Panc1 (cell line): ENCODE data around the gene DEFB132. TPM values are rescaled to one million over a fixed set of nuclear protein-coding genes. Genes with fewer than 3 reads are reported as not detected.

Experiments
- ATAC-seq: fragments of 200-7000 bp; cut with Tn5 transposase; 2 replicates; pipeline ENCODE4 v1.9.1; 2020; ENCODE audit warnings: mild to moderate bottlenecking, moderate library complexity
- BruUV-seq: library from RNA; stranded (reverse); fragments of 400-500 nt; replicated peaks from 2 replicates; lab custom pipeline; 2021; lab: Mats Ljungman, UMichigan
- CTCF ChIA-PET: fragments of 300-600 bp; sonication (Branson Sonifier 250); formaldehyde crosslinking; loops from one replicate; lab custom pipeline; 2022; ENCODE audit warnings: antibody characterized with exemption; lab: Charles Lee
- POLR2A ChIA-PET: fragments of 300-600 bp; sonication (Branson Sonifier 250); formaldehyde crosslinking; loops from one replicate; lab custom pipeline; 2022; ENCODE audit warnings: antibody characterized with exemption; lab: Charles Lee
- DNase-seq: peaks from one replicate; pipeline ENCODE4 v3.0.0-alpha.2; 2010; ENCODE audit warnings: low read depth, low spot score
- H3K27ac ChIP-seq: 2 replicates; pipeline ENCODE4 v1.5.1; 2011; ENCODE audit warnings: mild to moderate bottlenecking, low read length, inconsistent platforms
- H3K27me3 ChIP-seq: fragments of 200-500 bp; sonication (Bioruptor generic); 2 replicates; pipeline ENCODE4 v1.6.0; 2014; ENCODE audit warnings: low read length, inconsistent platforms; ENCODE audit not compliant: control insufficient read depth, insufficient read depth
- H3K36me3 ChIP-seq: fragments of 200-500 bp; sonication (Bioruptor generic); 2 replicates; pipeline ENCODE4 v1.5.1; 2014; ENCODE audit warnings: inconsistent platforms, mild to moderate bottlenecking, low read length, moderate library complexity; ENCODE audit not compliant: control insufficient read depth, insufficient read depth
- H3K4me1 ChIP-seq: 2 replicates; pipeline ENCODE4 v1.5.1; 2011; ENCODE audit warnings: inconsistent platforms, mild to moderate bottlenecking, low read length, moderate library complexity; ENCODE audit not compliant: control insufficient read depth, insufficient read depth
- H3K4me3 ChIP-seq, 2 experiments: 2 replicates each; pipeline ENCODE4 v1.5.1; 2011 to 2012; ENCODE audit warnings: low read depth in 2 of 2, low read length in 2 of 2, mild to moderate bottlenecking in 2 of 2, inconsistent platforms in 1 of 2, moderate library complexity in 1 of 2
- H3K9me3 ChIP-seq: fragments of 200-500 bp; sonication (Bioruptor generic); 2 replicates; pipeline ENCODE4 v1.5.1; 2014; ENCODE audit warnings: low read depth, mild to moderate bottlenecking, inconsistent platforms, low read length, moderate library complexity; ENCODE audit not compliant: control insufficient read depth, insufficient read depth
- POLR2AphosphoS5 ChIP-seq: IDR thresholded peaks from 2 replicates; pipeline ENCODE4 v1.6.1; 2012; ENCODE audit warnings: mild to moderate bottlenecking, low read depth, low read length, moderate library complexity
- SIN3A ChIP-seq: IDR thresholded peaks from 2 replicates; pipeline ENCODE4 v1.6.1; 2012; ENCODE audit warnings: low read depth, mild to moderate bottlenecking, low read length, moderate library complexity, borderline replicate concordance; ENCODE audit not compliant: insufficient read depth
- TCF7L2 ChIP-seq: IDR thresholded peaks from 2 replicates; pipeline ENCODE4 v1.6.1; 2011; ENCODE audit warnings: mild to moderate bottlenecking, low read depth, low read length, inconsistent platforms
- in situ Hi-C: cut with HindIII; loops from 2 replicates; pipeline ENCODE4 v1.10.0; 2016; ENCODE audit warnings: low sequenced_read_pairs, low pct_unique_long_range_greater_than_20kb
- intact Hi-C: fragments of 100-400 bp; cut with micrococcal nuclease; formaldehyde crosslinking; loops from one replicate; pipeline ENCODE4 v1.10.0; 2022; ENCODE audit not compliant: unreplicated experiment
- total RNA-seq: library from RNA; stranded (reverse); gene quantifications from one replicate; pipeline ENCODE4 v1.2.1, GENCODE V29; 2021; ENCODE audit not compliant: unreplicated experiment
- TF ChIP-seq, protein P1 (sequence below): fragments of 450-650 bp; IDR thresholded peaks from 2 replicates; pipeline ENCODE4 v1.5.1; 2017; ENCODE audit warnings: mild to moderate bottlenecking
- TF ChIP-seq, protein P2 (sequence below), 2 experiments: IDR thresholded peaks; 2 replicates each; pipeline ENCODE4 v1.6.1; 2011 to 2012; ENCODE audit warnings: low read depth in 2 of 2, control low read depth in 1 of 2, low read length in 1 of 2, mild to moderate bottlenecking in 1 of 2, moderate library complexity in 1 of 2; ENCODE audit not compliant: insufficient read depth in 1 of 2

DEFB132 gene
- total RNA-seq, 1 experiment from 2014 or later: 0.10 TPM

GRCh38 chr20:242905-243304 lies 14.6 kb upstream of the DEFB132 start:
- ATAC-seq (no peak), DNase-seq (no peak)
- peaks cover 7% of the 10 kb centered on the region for H3K9me3 ChIP-seq
- H3K36me3 ChIP-seq: no peaks in the 10 kb centered on the region
- in situ Hi-C loops (no loop called here), intact Hi-C loops (no loop called here)
- TF ChIP-seq TCF7L2 (no peak), POLR2AphosphoS5 (no peak), SIN3A (no peak)
- TF ChIP-seq, protein P1, sequence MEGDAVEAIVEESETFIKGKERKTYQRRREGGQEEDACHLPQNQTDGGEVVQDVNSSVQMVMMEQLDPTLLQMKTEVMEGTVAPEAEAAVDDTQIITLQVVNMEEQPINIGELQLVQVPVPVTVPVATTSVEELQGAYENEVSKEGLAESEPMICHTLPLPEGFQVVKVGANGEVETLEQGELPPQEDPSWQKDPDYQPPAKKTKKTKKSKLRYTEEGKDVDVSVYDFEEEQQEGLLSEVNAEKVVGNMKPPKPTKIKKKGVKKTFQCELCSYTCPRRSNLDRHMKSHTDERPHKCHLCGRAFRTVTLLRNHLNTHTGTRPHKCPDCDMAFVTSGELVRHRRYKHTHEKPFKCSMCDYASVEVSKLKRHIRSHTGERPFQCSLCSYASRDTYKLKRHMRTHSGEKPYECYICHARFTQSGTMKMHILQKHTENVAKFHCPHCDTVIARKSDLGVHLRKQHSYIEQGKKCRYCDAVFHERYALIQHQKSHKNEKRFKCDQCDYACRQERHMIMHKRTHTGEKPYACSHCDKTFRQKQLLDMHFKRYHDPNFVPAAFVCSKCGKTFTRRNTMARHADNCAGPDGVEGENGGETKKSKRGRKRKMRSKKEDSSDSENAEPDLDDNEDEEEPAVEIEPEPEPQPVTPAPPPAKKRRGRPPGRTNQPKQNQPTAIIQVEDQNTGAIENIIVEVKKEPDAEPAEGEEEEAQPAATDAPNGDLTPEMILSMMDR: no peak
- TF ChIP-seq, protein P2, sequence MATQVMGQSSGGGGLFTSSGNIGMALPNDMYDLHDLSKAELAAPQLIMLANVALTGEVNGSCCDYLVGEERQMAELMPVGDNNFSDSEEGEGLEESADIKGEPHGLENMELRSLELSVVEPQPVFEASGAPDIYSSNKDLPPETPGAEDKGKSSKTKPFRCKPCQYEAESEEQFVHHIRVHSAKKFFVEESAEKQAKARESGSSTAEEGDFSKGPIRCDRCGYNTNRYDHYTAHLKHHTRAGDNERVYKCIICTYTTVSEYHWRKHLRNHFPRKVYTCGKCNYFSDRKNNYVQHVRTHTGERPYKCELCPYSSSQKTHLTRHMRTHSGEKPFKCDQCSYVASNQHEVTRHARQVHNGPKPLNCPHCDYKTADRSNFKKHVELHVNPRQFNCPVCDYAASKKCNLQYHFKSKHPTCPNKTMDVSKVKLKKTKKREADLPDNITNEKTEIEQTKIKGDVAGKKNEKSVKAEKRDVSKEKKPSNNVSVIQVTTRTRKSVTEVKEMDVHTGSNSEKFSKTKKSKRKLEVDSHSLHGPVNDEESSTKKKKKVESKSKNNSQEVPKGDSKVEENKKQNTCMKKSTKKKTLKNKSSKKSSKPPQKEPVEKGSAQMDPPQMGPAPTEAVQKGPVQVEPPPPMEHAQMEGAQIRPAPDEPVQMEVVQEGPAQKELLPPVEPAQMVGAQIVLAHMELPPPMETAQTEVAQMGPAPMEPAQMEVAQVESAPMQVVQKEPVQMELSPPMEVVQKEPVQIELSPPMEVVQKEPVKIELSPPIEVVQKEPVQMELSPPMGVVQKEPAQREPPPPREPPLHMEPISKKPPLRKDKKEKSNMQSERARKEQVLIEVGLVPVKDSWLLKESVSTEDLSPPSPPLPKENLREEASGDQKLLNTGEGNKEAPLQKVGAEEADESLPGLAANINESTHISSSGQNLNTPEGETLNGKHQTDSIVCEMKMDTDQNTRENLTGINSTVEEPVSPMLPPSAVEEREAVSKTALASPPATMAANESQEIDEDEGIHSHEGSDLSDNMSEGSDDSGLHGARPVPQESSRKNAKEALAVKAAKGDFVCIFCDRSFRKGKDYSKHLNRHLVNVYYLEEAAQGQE (IDR thresholded peaks at IDR 0.05; ENCODE audit: insufficient read depth in 1 of 2, low read depth in 2 of 2, low read length in 1 of 2): no peak
- POLR2A ChIA-PET: no interaction called here
- CTCF ChIA-PET: no interaction called here
- peaks cover 19% of the 10 kb centered on the region; the same call in 1 of the 2 replicates for H3K27me3 ChIP-seq
- no TSS peak for BruUV-seq
- no peak overlapping the region for H3K27ac ChIP-seq
- no peak overlapping the region for H3K4me3 ChIP-seq
- no peaks in the 10 kb centered on the region for H3K4me1 ChIP-seq

GRCh38 chr20:251354-251753 lies 6.2 kb upstream of the DEFB132 start:
- no peak overlapping the region for H3K4me3 ChIP-seq
- intact Hi-C loops (no loop called here), in situ Hi-C loops (no loop called here)
- BruUV-seq: no TSS peak
- no peak for DNase-seq
- POLR2A ChIA-PET: no interaction called here
- CTCF ChIA-PET: no interaction called here
- no peaks in the 10 kb centered on the region for H3K36me3 ChIP-seq
- no peak for TF ChIP-seq TCF7L2
- no peak for TF ChIP-seq POLR2AphosphoS5
- TF ChIP-seq, protein P2 (IDR thresholded peaks at IDR 0.05; ENCODE audit: insufficient read depth in 1 of 2, low read depth in 2 of 2, low read length in 1 of 2): no peak
- TF ChIP-seq SIN3A: no peak
- TF ChIP-seq, protein P1: no peak
- no peaks in the 10 kb centered on the region for H3K27me3 ChIP-seq
- peaks cover 7% of the 10 kb centered on the region for H3K9me3 ChIP-seq
- H3K4me1 ChIP-seq: no peaks in the 10 kb centered on the region
- no peak overlapping the region for H3K27ac ChIP-seq
- ATAC-seq: no peak
